Nephron (organoid): ENCODE data around the gene MS4A10.

ENCODE experiments used
- H3K27ac Mint-ChIP-seq, 3 experiments: 2 replicates each; pipeline ENCODE4 v1.8.0; 2020; ENCODE audit warnings: mixed read lengths in 3 of 3, mild to moderate bottlenecking in 2 of 3, moderate library complexity in 1 of 3
- H3K27me3 Mint-ChIP-seq: 2 replicates; pipeline ENCODE4 v1.8.0; 2021; ENCODE audit warnings: low read depth, mild to moderate bottlenecking, moderate library complexity, mixed read lengths
- H3K36me3 Mint-ChIP-seq: 2 replicates; pipeline ENCODE4 v1.8.0; 2020; ENCODE audit warnings: low read depth, mixed read lengths
- H3K4me1 Mint-ChIP-seq: 2 replicates; pipeline ENCODE4 v1.8.0; 2020; ENCODE audit warnings: mixed read lengths
- H3K4me3 Mint-ChIP-seq, 3 experiments: 2 replicates each; pipeline ENCODE4 v1.8.0; 2020; ENCODE audit warnings: mild to moderate bottlenecking in 3 of 3, mixed read lengths in 3 of 3, moderate library complexity in 2 of 3
- H3K9me3 Mint-ChIP-seq: 2 replicates; pipeline ENCODE4 v1.8.0; 2020; ENCODE audit warnings: mixed read lengths
- TF ChIP-seq, protein P1 (sequence below), 3 experiments: fragments of 200-600 bp; sonication (generic); IDR thresholded peaks; one replicate each; pipeline ENCODE4 v1.5.0; 2021; ENCODE audit warnings: antibody characterized with exemption in 3 of 3; ENCODE audit not compliant: unreplicated experiment in 3 of 3

The MS4A10 gene

DNA sequence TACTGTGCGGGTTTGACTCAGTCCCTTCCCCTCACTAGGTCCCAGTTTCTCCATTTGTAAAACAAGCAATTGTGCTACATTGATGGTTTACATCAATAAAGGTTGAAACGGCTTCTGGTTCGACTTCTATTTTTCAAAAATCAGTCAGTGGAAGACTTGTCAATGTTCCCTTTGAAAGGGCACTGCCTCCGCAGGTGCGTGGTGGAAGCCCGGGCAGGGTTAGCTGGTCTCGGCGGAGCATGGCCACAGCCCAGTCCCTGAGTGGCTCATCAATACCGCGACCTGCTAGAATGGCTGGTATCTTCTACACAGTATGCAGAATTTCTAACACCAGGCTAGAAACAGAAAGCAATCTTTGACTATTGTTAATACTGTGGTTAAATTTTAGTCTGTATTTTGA, 16.1 kb downstream of the MS4A10 start:
- Mint-ChIP-seq H3K27me3 (peaks cover 20% of the 10 kb centered on the region), H3K27ac (no peak overlapping the region), H3K4me1 (no peaks in the 10 kb centered on the region), H3K4me3 (no peak overlapping the region), H3K9me3 (no peaks in the 10 kb centered on the region), H3K36me3 (no peaks in the 10 kb centered on the region)
- TF ChIP-seq, protein P1, sequence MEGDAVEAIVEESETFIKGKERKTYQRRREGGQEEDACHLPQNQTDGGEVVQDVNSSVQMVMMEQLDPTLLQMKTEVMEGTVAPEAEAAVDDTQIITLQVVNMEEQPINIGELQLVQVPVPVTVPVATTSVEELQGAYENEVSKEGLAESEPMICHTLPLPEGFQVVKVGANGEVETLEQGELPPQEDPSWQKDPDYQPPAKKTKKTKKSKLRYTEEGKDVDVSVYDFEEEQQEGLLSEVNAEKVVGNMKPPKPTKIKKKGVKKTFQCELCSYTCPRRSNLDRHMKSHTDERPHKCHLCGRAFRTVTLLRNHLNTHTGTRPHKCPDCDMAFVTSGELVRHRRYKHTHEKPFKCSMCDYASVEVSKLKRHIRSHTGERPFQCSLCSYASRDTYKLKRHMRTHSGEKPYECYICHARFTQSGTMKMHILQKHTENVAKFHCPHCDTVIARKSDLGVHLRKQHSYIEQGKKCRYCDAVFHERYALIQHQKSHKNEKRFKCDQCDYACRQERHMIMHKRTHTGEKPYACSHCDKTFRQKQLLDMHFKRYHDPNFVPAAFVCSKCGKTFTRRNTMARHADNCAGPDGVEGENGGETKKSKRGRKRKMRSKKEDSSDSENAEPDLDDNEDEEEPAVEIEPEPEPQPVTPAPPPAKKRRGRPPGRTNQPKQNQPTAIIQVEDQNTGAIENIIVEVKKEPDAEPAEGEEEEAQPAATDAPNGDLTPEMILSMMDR (IDR thresholded peaks at IDR 0.05; ENCODE audit: unreplicated experiment in 3 of 3), result no peak

DNA sequence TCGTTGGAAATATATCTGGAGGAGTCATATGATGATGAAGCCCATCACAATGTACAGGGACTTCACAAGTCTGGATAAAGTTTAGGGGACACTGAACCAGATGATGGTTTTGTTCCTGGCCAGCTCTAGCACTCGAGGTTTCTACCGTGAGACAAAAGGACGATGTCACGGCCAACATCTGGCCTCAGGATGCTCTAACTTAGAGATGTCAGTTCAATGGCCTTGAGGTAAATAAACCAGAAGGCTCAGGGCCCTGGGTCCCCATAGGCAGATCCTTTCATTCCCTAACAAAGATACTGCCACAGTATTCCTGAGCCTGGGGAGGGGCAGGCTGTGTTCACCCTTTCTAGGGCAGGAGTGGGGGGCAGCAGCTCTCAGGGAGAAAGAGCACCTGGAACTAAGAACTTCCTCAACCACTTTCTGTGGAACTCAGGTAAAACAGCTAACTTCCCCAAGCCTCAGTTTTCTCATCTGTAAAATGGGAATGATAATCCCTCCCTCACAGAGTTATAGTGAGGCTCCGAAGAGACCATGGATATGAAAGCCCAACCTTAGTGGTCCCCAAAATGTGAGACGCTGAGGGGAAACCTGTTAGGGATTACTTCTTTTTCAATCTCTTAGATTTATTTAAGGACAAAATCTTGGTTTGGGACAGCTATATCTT, 18.3 kb downstream of the MS4A10 start:
- Mint-ChIP-seq H3K9me3 (no peaks in the 10 kb centered on the region), H3K4me3 (no peak overlapping the region), H3K27me3 (peaks cover 24% of the 10 kb centered on the region), H3K36me3 (no peaks in the 10 kb centered on the region), H3K4me1 (no peaks in the 10 kb centered on the region), H3K27ac (no peak overlapping the region)
- TF ChIP-seq, protein P1 (IDR thresholded peaks at IDR 0.05; ENCODE audit: unreplicated experiment in 3 of 3), result no peak

DNA sequence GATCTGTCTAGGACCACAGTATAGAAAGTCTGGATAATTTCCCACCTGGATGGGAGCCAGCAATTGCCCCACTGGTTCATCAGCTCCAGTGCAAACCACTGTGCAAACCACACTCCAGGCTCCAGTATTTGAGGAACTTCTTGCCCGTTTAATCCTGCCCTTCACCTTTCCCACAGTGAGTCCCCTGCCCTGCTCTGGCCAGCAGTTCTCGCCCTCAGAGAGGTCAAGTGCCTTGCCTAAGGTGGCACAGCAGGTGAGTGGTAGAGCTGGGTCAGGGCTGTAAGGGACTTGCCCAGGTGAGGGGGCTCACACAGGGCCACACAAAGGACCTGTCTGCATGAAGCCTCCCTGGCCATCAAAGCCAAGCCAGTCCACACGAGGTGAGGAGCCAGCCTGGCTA, 24.1 kb downstream of the MS4A10 start:
- Mint-ChIP-seq H3K36me3 (no peaks in the 10 kb centered on the region), H3K4me3 (no peak overlapping the region), H3K27ac (no peak overlapping the region), H3K27me3 (peaks cover 10% of the 10 kb centered on the region), H3K4me1 (no peaks in the 10 kb centered on the region), H3K9me3 (peaks cover 4% of the 10 kb centered on the region)
- TF ChIP-seq, protein P1 (IDR thresholded peaks at IDR 0.05; ENCODE audit: unreplicated experiment in 3 of 3), result no peak

DNA sequence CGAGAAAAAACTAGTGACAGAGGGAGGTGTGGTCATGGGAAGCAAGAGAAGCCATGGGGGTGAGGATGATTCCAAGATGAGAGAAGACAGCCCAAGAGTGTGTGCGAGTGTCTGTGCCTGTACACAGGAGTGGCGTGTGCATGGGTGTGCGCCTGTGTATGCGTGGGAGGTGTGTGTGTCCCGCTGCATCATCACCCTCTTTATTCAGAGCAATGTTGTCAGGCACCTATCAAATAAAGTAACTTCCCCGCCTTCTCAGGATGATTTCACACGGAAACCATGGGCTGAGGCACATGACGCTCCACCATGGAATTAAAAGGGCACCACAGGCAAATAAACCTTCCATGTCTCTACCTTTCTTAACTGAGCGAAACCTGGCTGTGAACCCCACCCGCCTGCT, 24.6 kb downstream of the MS4A10 start:
- peaks cover 5% of the 10 kb centered on the region for H3K9me3 Mint-ChIP-seq
- H3K4me3 Mint-ChIP-seq, result no peak overlapping the region
- H3K36me3 Mint-ChIP-seq, result no peaks in the 10 kb centered on the region
- no peak overlapping the region for H3K27ac Mint-ChIP-seq
- peaks cover 11% of the 10 kb centered on the region for H3K27me3 Mint-ChIP-seq
- TF ChIP-seq, protein P1 (IDR thresholded peaks at IDR 0.05; ENCODE audit: unreplicated experiment in 3 of 3), result no peak
- no peaks in the 10 kb centered on the region for H3K4me1 Mint-ChIP-seq

DNA sequence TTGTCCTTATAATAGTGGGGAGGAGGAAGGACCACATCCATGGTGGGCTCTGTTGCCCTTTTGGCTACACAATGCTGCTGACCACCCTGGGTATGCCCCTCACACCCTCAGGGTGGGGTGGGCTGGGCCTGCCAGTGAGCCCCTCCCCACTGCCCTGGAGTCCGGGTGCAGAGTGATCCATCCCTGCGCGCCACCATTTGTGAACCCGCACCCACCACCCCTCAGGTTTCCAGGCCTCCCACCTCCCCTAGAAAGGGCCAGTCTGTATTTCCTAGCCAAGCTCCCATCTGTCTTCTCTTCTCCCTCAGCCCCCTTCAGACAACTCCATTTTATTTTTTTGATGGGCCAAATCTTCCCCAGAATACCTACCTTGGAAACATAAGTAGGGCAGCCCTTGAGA, 25.0 kb downstream of the MS4A10 start:
- no peaks in the 10 kb centered on the region for H3K36me3 Mint-ChIP-seq

More for the DNA sequence above, 25.0 kb downstream of the MS4A10 start:
- peaks cover 5% of the 10 kb centered on the region for H3K9me3 Mint-ChIP-seq
- no peak overlapping the region for H3K27ac Mint-ChIP-seq
- no peak overlapping the region for H3K4me3 Mint-ChIP-seq
- peaks cover 14% of the 10 kb centered on the region for H3K27me3 Mint-ChIP-seq
- TF ChIP-seq, protein P1 (IDR thresholded peaks at IDR 0.05; ENCODE audit: unreplicated experiment in 3 of 3), result no peak
- H3K4me1 Mint-ChIP-seq, result no peaks in the 10 kb centered on the region
